Measurements from ENCODE around the gene ABCD2. TPM values are rescaled to one million over a fixed set of nuclear protein-coding genes. Genes with fewer than 3 reads are reported as not detected.

ABCD2 gene
- total and polyA plus RNA-seq, 9 of the 15 experiments (the other 6 are each of a cell fraction or from before 2014, with no cell fraction given): 0.01 to 0.08 (median 0.04) TPM; not detected in 3

DNA sequence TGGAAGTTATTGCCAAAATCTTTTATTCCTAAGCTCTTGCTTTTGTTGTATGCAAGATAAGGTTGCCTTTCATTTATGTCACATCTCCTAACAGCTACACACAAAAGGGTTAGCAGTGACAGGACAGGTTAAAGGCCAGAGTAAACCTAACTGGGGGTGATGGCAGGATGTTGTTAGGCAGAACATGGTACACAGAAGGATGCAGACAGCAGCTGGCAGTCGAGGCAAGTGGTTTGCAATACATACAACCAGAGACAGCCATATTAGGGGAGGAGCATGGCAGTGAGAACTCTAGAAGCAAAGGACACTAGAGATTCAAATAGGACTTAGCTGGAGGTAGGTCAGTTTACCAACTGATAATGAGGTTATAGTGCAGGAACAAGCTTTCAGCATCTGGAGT lies 2.7 kb upstream of the ABCD2 start:
- no peaks in the 10 kb centered on the region; the same call in 2 of the 3 replicates for H3K36me3 ChIP-seq (ENCODE audit: control insufficient read depth, insufficient read depth, low read length)
- TF ChIP-seq ZFP1 (CRISPR knock-in tag; IDR thresholded peaks at IDR 0.05): no peak
- no peak for TF ChIP-seq SNRNP70 (optimal IDR thresholded peaks at IDR 0.05; ENCODE audit: low read depth, low read length)
- TF ChIP-seq ESRRB (CRISPR knock-in tag; IDR thresholded peaks at IDR 0.05; ENCODE audit: borderline replicate concordance): no peak
- TF ChIP-seq TAF9B (IDR thresholded peaks at IDR 0.05; ENCODE audit: partially characterized antibody): no peak
- TF ChIP-seq, protein P1, sequence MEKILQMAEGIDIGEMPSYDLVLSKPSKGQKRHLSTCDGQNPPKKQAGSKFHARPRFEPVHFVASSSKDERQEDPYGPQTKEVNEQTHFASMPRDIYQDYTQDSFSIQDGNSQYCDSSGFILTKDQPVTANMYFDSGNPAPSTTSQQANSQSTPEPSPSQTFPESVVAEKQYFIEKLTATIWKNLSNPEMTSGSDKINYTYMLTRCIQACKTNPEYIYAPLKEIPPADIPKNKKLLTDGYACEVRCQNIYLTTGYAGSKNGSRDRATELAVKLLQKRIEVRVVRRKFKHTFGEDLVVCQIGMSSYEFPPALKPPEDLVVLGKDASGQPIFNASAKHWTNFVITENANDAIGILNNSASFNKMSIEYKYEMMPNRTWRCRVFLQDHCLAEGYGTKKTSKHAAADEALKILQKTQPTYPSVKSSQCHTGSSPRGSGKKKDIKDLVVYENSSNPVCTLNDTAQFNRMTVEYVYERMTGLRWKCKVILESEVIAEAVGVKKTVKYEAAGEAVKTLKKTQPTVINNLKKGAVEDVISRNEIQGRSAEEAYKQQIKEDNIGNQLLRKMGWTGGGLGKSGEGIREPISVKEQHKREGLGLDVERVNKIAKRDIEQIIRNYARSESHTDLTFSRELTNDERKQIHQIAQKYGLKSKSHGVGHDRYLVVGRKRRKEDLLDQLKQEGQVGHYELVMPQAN (IDR thresholded peaks at IDR 0.05; ENCODE audit: borderline replicate concordance): no peak
- TF ChIP-seq, protein P2, sequence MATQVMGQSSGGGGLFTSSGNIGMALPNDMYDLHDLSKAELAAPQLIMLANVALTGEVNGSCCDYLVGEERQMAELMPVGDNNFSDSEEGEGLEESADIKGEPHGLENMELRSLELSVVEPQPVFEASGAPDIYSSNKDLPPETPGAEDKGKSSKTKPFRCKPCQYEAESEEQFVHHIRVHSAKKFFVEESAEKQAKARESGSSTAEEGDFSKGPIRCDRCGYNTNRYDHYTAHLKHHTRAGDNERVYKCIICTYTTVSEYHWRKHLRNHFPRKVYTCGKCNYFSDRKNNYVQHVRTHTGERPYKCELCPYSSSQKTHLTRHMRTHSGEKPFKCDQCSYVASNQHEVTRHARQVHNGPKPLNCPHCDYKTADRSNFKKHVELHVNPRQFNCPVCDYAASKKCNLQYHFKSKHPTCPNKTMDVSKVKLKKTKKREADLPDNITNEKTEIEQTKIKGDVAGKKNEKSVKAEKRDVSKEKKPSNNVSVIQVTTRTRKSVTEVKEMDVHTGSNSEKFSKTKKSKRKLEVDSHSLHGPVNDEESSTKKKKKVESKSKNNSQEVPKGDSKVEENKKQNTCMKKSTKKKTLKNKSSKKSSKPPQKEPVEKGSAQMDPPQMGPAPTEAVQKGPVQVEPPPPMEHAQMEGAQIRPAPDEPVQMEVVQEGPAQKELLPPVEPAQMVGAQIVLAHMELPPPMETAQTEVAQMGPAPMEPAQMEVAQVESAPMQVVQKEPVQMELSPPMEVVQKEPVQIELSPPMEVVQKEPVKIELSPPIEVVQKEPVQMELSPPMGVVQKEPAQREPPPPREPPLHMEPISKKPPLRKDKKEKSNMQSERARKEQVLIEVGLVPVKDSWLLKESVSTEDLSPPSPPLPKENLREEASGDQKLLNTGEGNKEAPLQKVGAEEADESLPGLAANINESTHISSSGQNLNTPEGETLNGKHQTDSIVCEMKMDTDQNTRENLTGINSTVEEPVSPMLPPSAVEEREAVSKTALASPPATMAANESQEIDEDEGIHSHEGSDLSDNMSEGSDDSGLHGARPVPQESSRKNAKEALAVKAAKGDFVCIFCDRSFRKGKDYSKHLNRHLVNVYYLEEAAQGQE (IDR thresholded peaks at IDR 0.05; ENCODE audit: borderline replicate concordance): no peak
- TF ChIP-seq, protein P2 (CRISPR knock-in tag; IDR thresholded peaks at IDR 0.05; ENCODE audit: low read depth): no peak
- TF ChIP-seq SMARCA5 (IDR thresholded peaks at IDR 0.05): no peak
- no peak for TF ChIP-seq ZNF830 (CRISPR knock-in tag; IDR thresholded peaks at IDR 0.05)
- TF ChIP-seq MTA1 (IDR thresholded peaks at IDR 0.05; ENCODE audit: borderline replicate concordance): no peak
- TF ChIP-seq HMG20B (CRISPR knock-in tag; IDR thresholded peaks at IDR 0.05): no peak
- TF ChIP-seq HOXB6 (CRISPR knock-in tag; IDR thresholded peaks at IDR 0.05; ENCODE audit: borderline replicate concordance): no peak
- TF ChIP-seq RB1 (IDR thresholded peaks at IDR 0.05; ENCODE audit: low read depth): no peak
- H3K4me1 ChIP-seq (replicated peaks in 1 of 2; ENCODE audit: control insufficient read depth in 2 of 2, insufficient read depth in 2 of 2, low read length in 2 of 2): peaks cover 4 to 9% of the 10 kb centered on the region in 2 experiments; a peak in 4 of 5 replicates
- H3K9me1 ChIP-seq (ENCODE audit: control insufficient read depth, insufficient read depth, low read length): no peaks in the 10 kb centered on the region
- ATAC-seq: no peak
- H3K9ac ChIP-seq (ENCODE audit: insufficient read depth in 1 of 2, low read depth in 2 of 2, low read length in 2 of 2): no peak overlapping the region
- BruUV-seq (replicated peaks): no TSS peak
- CTCF ChIA-PET (ENCODE audit: low intra/inter-chr PET ratio): no interaction called here
- H4K20me1 ChIP-seq (replicated peaks; ENCODE audit: control insufficient read depth, insufficient read depth, low read length): no peaks in the 10 kb centered on the region
- DNase-seq (ENCODE audit: extremely low read depth in 1 of 4, low spot score in 3 of 4): no peak
- no peak overlapping the region for H3K4me3 ChIP-seq
- peaks cover 13% of the 10 kb centered on the region for H3K79me2 ChIP-seq (ENCODE audit: control insufficient read depth, insufficient read depth, low read length)
- H3K27me3 ChIP-seq (ENCODE audit: control insufficient read depth in 2 of 2, insufficient read depth in 2 of 2, low read length in 2 of 2): no peaks in the 10 kb centered on the region
- POLR2A ChIA-PET: interaction anchor here (0.8 kb wide), 1 partner anchor 51 kb away, joined by 3 read pairs; no protein-coding TSS in a partner anchor
- H3K27ac ChIP-seq (ENCODE audit: extremely low read depth, low read depth, low read length): no peak overlapping the region
- intact Hi-C loops (cut with micrococcal nuclease): loop anchor here (5.0 to 10.0 kb wide), 2 partner anchors 305 to 482 kb away; partner anchors contain the start of gene SLC2A13
- no peak for FAIRE-seq
- 0 out of 2 replicates have a peak overlapping the region, but pooled peaks have one; percentile 5 for H3K4me2 ChIP-seq (ENCODE audit: insufficient read depth, low read length)
- peak overlapping the region; percentile 73 for H2AFZ ChIP-seq (ENCODE audit: low read depth, low read length)
- H3K9me3 ChIP-seq (replicated peaks; ENCODE audit: control insufficient read depth, insufficient read depth, low read depth, low read length): no peaks in the 10 kb centered on the region
- 0% methylated on average over 1 of the region's 1 CpG for WGBS (ENCODE audit: insufficient coverage, low coverage, missing lambda C conversion rate)
- in situ Hi-C loops (cut with MboI): no loop called here
